HCT116 (cell line): ENCODE measurements around the gene SBNO2.

ENCODE experiments used
- EGR1 ChIP-seq: IDR thresholded peaks from 2 replicates; pipeline ENCODE4 v1.6.1; 2012; ENCODE audit warnings: low read depth
- ELF1 ChIP-seq: IDR thresholded peaks from 2 replicates; pipeline ENCODE4 v1.6.1; 2012; ENCODE audit warnings: low read depth, borderline replicate concordance
- EZH2 ChIP-seq: fragments of 200-600 bp; sonication (generic); IDR thresholded peaks from 2 replicates; pipeline ENCODE4 v1.6.1; 2017; ENCODE audit warnings: antibody characterized with exemption, mixed run types
- EZH2phosphoT487 ChIP-seq: fragments of 200-600 bp; IDR thresholded peaks from 2 replicates; pipeline ENCODE4 v1.6.1; 2018; ENCODE audit warnings: antibody characterized with exemption, borderline replicate concordance
- JUND ChIP-seq: IDR thresholded peaks from 2 replicates; pipeline ENCODE4 v1.6.1; 2012
- POLR2A ChIP-seq: IDR thresholded peaks from 2 replicates; pipeline ENCODE4 v1.7.0; 2011; ENCODE audit warnings: borderline replicate concordance; ENCODE audit not compliant: insufficient read depth, insufficient read length; ENCODE audit errors: extremely low read depth
- SP1 ChIP-seq: IDR thresholded peaks from 2 replicates; pipeline ENCODE4 v1.6.1; 2012; ENCODE audit warnings: low read depth
- SRF ChIP-seq: IDR thresholded peaks from 2 replicates; pipeline ENCODE4 v1.6.1; 2012; ENCODE audit warnings: low read depth
- TCF7L2 ChIP-seq: IDR thresholded peaks from 2 replicates; pipeline ENCODE4 v1.7.0; 2011; ENCODE audit warnings: borderline replicate concordance, inconsistent platforms; ENCODE audit not compliant: insufficient read depth, insufficient read length; ENCODE audit errors: extremely low read depth
- TF ChIP-seq, protein P1 (sequence below), 3 experiments: fragments of 200-600 bp in 1 of 3; sonication (generic) in 1 of 3; IDR thresholded peaks in 2 of 3; conservative IDR thresholded peaks in 1 of 3; 2 replicates each; pipeline ENCODE4 v1.5.1; 2012 to 2017; ENCODE audit warnings: low read depth in 2 of 3, low read length in 2 of 3, antibody characterized with exemption in 1 of 3, borderline replicate concordance in 1 of 3, control low read depth in 1 of 3, mild to moderate bottlenecking in 1 of 3, mixed read lengths in 1 of 3, mixed run types in 1 of 3, moderate library complexity in 1 of 3; ENCODE audit not compliant: insufficient read depth in 1 of 3
- TF ChIP-seq, protein P2 (sequence below): IDR thresholded peaks from 2 replicates; pipeline ENCODE4 v1.6.1; 2012

DNA sequence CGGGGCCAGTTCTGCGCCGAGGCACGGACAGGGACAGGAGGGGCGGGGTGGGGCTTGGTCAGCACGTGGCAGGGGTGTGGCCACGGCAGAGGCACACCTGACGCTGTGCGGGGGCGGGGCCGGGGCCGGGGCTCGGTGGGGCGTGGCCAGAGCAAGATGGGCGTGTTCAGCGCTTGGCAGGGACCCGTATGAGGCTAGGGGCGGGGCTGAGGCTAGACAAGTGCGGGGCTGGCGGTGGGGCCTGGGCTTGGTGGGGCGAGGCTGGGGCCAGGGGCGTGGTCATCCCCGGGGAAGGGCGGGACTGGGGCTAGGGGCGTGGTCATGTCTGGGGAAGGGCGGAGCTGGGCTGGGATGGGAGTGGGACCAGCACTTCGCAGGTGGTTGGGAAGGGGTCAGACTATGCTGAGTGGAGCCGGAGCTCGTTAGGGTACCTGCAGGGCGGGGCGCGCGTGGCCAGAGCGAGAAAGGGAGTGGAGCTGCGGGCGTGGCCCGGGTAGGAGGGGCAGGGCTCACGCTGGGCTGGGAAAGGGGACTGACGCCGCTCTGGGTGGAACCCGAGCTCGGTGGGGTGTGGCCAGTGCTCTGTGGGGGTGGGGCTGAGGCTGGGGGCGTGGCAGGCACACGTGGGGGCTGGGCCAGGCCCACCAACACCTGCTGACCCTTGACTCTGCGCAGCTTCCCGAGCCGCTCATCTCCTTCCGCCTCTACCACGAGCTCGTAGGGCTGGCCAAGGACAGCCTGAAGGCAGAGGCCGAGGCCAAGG, 91.7 kb downstream of the SBNO2 start:
- TF ChIP-seq, protein P1, sequence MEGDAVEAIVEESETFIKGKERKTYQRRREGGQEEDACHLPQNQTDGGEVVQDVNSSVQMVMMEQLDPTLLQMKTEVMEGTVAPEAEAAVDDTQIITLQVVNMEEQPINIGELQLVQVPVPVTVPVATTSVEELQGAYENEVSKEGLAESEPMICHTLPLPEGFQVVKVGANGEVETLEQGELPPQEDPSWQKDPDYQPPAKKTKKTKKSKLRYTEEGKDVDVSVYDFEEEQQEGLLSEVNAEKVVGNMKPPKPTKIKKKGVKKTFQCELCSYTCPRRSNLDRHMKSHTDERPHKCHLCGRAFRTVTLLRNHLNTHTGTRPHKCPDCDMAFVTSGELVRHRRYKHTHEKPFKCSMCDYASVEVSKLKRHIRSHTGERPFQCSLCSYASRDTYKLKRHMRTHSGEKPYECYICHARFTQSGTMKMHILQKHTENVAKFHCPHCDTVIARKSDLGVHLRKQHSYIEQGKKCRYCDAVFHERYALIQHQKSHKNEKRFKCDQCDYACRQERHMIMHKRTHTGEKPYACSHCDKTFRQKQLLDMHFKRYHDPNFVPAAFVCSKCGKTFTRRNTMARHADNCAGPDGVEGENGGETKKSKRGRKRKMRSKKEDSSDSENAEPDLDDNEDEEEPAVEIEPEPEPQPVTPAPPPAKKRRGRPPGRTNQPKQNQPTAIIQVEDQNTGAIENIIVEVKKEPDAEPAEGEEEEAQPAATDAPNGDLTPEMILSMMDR (IDR thresholded peaks at IDR 0.05 in 2 of 3, conservative IDR thresholded peaks at IDR 0.05 in 1 of 3; ENCODE audit: borderline replicate concordance in 1 of 3, insufficient read depth in 1 of 3, low read depth in 2 of 3, low read length in 2 of 3), result no peak
- TF ChIP-seq POLR2A (no peak), EGR1 (peak; percentile 66; the same call in 1 of the 2 replicates), EZH2 (no peak), JUND (no peak), EZH2phosphoT487 (no peak), SRF (no peak), SP1 (peak; percentile 58), TCF7L2 (no peak), ELF1 (no peak)
- TF ChIP-seq, protein P2, sequence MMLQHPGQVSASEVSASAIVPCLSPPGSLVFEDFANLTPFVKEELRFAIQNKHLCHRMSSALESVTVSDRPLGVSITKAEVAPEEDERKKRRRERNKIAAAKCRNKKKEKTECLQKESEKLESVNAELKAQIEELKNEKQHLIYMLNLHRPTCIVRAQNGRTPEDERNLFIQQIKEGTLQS, result no peak
